Smooth muscle cell of the brain vasculature (primary cell): Measurements from ENCODE around the gene SAP30BP.

Experiments used
- DNase-seq: peaks from one replicate; pipeline ENCODE4 v3.0.0-alpha.2; 2012; ENCODE audit warnings: low read depth, low spot score

SAP30BP gene

DNA sequence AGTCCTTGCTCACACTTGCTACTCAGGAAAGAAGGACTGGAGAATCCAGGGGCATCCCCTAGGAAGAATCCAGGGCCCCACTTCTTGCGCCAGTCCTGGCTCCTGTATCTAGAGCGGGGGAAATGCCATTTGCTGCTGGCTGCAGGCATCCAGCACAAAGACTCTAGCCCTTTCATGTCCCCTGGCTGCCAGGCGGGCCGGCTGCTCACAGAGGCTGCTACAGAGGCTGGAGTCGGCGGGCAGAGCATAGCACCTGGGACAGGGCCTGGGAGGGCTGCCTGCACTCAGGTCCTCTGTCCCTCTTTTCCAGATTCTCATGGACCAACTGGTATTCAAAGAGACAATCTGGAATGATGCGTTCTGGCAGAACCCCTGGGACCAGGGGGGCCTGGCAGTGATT lies 20.1 kb upstream of the SAP30BP start:
- DNase-seq: no peak

DNA sequence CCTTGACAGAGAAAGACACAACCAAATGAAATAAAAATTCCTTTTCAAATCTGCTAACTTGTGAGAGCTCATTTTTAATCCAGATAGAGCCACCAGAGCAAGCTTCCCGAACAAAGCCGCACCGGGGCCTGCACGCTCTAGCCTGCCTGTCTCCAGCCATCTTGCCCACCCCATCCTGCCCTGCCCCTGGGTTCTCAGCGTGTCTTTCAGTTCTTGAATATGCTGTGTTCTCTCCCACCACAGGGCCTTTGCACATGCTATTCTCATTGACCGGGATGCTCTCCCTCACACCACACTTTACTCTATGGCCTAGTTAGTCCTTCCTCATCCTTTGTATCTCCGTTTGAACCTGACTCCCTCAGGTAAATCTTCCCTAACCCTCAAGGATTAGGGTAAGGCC lies 19.2 kb upstream of the SAP30BP start:
- DNase-seq: no peak

DNA sequence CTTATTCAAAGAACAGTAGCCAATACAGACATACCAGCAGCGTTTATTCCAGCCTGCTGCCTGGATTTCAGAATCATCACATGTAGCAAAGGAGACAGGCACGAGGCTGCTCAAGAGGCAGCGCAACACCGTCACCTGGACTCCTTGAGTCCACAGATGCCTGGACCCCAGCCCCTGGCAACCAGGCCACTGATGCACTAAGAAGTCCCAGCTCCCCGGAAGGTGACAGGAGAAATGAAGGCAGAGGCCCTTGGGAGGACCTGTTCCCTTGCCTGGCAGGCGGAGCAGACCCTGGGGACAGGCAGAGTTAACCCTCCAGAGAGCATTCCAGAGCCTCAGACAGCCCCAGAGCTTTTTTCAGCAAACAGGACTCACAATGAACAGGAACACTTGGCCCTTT lies 17.5 kb upstream of the SAP30BP start:
- no peak for DNase-seq

DNA sequence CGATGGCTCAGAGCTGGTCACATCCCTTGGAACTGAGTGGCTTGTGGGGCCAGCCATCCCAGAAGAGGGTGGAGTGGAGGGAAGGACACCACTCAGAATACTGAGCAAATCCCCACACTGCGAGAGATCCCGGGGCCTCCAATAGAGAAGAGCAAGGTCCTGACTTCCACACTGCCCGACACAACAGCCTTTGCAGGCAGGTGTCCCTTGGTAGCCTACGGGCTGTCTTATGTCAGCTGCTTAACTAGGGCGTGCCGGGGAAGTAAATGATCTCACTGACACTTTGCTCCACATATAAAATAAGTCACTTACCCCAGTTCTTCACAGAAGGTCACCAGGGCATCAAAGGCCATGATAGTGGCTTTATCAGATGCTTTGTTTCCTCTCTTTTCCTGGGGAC lies 16.3 kb upstream of the SAP30BP start:
- no peak for DNase-seq

DNA sequence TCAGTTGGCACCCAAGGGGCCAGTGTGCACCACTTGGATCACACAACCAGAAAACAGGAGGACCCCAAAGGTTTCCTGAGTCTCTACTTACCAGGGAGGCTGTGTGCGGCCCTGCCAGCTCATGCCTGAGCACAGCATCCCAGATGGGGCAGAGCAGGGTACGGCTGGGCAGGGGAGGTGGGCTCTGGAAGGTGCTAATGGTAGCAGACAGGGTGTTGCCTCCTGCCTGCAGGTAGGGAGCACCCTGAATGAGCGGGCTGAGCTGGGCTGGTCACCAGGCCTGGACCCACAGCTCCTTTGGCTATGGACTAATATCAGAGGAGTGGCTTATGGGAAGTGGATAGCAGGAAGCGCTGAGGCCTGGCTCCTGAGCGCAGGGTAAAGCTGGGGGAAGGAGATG lies 14.8 kb upstream of the SAP30BP start:
- DNase-seq: no peak

DNA sequence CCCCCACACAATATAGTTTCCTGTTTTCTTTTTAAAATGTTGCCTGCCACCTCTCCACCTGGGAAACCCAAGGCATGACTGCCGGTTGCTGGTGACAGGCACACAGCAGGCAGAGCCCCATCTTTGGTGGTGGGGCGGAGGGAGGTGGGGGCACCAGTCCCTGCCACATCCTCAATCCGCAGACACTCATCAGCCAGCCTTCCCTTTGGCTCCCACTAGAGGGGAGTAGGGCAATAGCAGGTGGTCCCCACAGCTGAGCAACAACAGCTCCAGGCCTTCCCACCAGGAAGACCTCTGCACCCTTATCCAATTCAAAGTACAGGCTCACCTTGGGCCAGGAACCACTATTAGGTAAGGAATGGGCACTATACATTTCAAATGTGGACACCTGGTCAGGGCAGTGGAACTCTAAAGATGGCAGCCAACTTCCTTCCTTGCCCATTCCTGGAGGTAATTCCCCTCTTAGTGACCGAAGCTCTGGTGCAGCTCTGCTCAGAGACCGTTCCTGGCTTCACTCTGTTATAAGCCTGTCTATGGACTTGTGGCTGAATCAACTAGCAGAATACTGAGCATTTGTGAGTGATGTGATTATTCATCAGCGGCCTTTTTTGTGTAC lies 14.1 kb upstream of the SAP30BP start:
- DNase-seq: no peak

DNA sequence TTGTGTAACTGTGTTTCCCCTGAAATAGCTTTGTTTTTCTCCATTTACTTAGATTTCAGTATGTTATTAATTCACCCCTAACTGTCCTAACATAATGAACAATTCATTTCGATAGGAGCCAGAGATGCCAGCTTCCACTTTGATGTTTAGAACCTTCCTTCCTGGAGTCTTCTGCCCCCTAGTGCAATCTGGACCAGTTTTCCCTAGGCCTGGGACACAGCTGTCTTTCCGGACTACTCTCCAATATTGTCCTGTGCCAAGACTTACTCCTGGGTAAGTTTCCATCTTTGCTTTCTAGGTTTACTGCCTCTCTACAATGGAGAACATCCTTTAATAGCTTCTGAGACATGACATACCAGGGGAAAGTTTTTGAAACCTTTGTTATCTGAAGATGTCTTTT lies 13.0 kb upstream of the SAP30BP start:
- no peak for DNase-seq

DNA sequence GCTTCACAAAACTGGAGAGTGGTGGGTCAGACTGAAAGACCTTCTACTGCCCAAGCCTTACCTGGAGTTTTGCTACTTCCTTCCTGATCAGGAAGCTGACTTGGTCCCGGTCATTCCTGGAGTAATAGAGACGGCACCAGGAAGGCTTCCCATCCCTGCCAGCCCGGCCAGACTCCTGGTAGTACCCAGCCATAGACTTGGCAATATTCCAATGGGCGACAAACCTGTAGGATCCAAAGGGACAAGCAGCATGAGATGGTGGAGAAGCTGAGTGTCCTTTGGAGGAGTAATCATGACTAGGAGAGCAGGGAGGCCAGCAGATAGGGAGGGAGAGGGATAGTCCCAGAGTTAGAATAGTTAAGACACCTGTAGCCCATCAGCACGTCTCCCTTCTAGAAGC lies 8.9 kb upstream of the SAP30BP start:
- DNase-seq: no peak

DNA sequence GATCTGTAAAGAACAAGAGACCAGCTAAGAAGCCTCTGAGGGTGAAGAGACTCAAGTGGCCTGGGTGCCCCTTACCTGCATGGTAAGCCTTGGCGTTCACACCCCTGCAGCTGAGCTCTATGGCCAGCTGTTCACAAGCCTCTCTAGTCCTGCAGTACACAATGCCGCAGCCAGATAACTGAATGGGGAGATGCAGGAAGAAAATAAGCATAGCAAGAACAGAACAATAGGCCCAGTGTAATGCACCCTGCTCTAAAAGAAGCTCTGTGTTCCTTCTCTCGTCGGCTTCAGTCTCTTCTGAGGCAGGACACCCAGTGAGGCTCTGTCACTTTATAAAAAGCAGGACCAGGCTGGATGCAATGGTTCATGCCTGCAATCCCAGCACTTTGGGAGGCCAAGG lies 5.6 kb upstream of the SAP30BP start:
- DNase-seq: no peak

DNA sequence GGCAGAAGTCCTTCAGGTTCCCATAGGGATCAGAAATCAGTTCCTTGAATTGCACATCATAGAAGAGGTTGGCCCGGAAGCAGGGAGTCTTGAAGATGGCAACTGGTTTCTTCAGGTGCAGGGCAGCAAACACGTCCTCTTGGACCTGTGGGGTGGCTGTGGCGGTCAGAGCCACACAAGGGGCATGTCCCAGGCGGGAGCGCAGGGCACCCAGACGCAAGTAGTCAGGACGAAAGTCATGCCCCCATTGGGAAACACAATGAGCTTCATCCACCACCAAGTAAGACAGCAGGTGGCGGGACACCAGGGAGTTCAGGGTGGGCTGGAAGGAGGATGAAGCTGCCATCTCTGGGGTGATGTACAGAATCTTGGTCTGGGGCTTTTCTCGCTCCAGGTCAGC lies 4.6 kb upstream of the SAP30BP start:
- no peak for DNase-seq

DNA sequence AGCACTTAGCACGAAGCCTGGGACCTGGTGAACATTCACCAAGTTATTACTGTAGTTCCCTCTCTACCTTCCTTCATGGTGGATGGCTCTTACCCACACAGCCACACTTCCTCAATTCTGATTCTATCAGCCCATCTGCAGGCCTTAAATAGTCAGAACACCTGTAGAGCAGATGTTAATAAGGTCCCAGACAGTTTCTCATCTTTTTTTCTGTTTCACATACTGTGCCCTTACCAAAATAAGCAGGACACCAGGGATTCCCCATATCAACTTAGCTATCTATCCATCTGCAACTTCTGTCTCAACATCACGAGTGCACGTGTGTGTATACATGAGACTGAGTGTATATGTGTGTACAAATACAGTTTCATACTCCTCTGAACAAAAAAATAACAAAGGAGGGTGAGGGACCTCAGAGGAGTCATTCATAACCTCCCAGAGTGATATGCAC lies 3.0 kb upstream of the SAP30BP start:
- DNase-seq: no peak

DNA sequence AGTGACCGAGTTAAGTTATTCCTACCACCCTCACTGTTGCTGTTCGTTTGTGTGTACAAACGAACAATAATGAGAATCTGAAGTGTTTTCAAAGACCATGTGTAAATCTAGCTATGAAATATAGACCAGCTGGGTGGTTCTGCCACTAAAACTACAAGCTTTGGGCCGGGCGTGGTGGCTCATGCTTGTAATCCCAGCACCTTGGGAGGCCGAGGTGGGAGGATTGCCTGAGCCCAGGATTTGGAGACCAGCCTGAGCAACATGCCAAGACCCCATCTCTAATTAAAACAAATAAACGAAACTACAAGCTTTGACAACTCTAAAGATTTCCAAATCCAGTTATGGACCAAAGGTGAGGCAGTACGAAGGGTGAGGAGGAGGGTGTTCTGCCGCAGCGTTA lies 1.2 kb upstream of the SAP30BP start:
- DNase-seq: no peak

DNA sequence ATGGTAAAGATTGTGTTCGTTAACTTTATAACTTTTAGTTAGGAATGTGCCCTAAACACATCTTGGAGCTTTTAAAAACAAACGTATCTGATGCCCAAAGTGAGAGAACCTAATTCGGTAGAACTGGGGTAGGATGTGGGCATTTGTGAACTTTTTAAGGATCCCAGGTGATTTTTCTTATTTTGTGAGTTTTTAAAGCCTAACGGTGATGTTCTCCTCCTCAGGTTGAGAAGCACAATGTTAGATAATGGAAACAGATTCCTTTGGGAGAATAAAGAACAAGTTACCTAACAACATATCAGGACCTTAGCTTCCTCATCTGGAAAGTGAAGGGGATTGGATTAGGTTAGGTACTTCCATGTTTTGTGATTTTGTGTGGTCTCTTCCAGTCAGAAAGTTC lies 687 bp downstream of the SAP30BP start:
- DNase-seq: no peak

DNA sequence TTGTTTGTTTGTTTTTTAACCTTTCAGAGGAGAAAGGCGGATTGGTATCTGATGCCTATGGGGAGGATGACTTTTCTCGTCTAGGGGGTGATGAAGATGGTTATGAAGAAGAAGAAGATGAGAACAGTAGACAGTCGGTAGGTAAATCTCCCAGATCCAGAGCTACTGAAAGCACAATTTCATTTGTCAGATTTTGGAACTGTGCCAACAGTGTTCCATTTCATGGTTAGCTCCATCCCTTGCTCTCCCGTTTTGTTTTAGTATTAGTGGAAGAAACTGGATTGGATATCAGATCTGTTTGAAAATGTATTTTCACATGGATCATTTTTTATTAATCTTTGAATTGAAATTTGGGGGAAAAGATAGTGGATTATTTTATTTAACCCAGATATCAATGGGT lies 1.4 kb downstream of the SAP30BP start:
- DNase-seq: no peak

DNA sequence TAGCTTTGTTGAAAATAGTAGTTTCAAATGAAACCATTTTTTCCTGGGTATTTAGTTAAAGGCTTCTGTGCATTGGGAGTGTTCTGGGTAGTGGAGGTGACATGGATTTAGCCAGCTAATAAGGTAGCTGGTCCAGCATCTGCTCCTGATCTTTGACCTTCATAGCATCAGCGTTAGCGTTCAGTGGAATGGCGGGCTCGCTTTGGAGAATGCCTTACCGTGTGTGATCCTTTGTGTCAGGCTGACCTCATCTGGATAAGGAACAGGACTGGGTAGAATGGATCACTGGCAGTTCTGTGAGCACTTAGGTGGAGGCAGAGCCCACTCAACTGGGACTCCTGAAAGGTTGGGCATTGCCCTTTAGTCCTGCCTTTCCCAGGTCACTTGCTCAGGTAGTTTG lies 3.7 kb downstream of the SAP30BP start:
- DNase-seq: no peak

DNA sequence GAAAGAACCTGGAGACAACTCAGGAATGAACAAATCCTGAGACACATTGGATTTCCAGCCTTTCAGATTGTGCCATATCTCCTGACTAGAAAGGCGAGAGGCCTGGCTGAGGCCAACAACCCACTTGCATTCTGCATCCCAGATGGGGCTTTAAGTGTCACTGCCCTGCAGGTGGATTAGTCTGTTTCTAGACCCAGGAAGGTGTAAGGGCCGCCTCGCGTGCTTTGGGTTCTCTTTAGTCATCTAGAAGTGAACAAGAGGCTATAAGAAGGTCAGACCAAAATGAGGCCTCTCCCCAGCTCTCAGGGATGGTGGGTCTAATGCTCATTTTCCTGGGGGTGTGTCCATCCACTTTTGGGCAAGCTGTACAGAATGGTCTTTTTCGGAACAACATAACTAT lies 4.9 kb downstream of the SAP30BP start:
- DNase-seq: no peak

DNA sequence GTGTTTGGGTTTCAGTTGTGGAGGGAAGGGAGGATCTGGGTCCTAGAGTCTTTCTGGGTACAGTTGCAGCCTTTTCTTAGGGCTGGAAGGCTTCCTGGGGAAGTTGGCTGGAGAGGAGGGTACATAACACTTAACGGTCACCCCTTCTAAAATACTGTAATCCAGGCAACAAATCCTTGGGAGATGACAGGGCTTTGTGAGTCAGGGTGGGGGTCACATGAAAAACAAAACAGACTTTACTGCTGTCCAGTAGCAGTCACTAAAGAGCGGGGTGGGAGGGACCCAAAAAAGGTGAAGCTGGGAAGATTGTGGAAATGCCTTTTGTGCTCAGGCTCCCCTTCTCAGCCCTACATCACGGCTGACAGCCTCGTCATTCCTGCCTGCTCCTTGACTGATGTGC lies 6.3 kb downstream of the SAP30BP start:
- no peak for DNase-seq

DNA sequence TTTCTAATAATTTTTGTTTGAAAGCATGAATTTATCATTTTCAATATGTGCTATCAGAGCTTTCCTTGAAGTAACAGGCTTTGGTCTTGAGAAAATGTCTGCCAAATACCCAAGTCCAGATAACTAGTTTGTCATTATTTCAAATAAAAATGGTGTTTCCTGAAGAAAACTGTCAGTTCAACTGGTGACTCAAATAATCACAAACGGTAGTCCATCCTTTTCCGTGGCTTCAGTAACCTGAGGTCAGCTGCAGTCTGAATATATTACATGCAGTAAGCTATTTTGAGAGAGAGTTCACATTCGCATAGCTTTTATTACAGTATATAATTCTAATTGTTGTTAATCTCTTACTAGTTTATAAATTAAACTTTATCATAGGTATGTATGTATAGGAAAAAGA lies 9.3 kb downstream of the SAP30BP start:
- no peak for DNase-seq

DNA sequence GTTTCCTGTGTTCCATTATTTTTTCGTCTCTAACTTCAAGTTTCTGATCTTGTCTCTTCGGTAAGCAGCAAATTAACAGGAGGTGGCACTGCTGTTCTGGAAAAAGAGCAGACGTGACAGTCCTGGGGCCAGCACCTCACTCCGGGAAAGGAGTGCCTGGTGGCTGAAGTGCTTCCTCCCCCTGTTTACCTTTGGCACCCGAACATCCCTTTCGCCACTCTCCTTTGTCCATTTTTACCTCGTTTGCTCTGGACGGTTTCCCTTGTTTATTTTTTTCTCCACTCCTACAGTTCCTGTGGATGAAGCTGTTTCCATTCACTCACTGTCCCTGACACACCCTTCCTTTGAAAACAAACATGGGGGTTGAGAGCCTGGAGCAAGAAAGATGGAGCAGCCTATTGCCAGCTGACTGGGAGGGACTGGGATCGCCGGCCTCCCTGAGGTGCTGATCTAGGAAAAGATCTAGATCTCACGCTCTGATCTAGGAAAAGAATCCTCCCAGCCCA lies 12.6 kb downstream of the SAP30BP start:
- no peak for DNase-seq

DNA sequence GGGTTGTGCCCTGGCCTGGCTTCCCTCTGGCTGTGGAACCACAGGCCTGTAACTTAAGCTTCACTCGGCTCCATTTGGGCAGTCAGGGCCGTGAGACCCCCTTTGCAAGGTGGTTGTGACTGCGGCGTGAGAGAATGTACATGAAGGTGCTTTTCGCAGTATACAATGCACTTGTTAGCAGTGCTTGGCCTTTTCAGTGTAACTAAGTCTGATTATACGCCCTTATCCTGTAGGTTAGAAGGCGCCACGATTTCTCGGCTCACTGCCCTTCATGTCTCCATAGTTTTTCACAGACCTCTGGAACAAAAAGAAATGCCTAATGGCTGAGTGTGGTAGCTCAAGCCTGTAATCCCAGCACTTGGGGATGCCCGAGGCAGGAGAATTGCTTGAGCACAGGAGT lies 13.3 kb downstream of the SAP30BP start:
- DNase-seq: no peak

DNA sequence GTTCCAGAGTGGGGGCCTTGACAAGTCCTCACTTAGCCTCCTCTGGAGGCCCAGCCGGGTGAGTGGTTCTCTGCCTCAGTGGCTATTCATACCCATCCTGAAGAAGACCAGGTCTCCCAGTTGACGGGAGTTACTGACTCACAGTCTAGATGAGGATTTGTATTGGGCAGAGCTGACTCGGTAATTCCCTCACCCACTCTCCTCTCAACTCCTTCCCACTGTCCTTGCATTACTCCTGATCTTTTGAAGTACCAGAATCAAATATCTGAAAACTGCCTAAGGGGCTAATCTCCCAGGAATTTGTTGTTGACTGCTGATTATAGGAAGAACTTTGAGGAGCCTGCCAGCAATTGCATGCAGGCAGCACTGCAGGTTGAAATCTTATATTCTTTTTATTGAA lies 14.2 kb downstream of the SAP30BP start:
- no peak for DNase-seq

DNA sequence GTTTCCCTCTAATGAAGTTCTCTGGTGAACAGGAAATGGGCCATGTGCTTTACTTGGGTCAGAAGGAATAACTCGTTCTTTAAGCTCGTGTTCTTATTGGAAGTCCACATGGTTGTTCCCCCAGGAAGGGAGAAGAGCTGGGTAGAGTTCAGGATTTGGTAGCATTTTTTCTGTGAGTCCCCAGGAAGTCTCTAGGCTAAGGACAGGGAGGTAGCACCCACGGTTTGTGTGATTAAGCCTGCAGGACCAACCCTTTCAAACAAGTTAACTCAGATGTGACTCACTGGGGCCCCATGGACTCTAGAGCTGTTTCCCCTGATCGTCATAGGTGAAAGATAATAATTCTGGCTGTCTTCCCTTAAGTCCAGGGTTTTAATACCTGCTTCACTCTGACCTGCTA lies 16.4 kb downstream of the SAP30BP start:
- no peak for DNase-seq

DNA sequence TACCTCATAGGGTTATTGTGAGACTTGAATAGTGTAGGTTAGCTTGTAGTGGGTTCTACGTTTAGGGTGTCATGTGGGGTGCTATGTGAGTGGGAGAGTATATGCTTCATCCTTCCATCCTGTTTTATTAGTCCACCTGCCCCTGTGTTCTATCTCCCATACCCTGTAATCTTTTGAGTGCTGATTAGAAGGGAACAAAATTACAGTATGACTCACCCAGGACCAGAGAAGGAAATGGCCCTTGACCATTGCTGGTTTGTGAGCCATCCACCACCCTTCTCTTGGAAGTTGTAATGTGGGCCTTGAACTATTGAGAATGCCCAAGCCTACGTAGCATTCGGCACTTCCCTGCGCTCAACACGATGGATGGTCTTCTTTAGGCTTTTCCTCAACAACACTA lies 17.1 kb downstream of the SAP30BP start:
- DNase-seq: no peak

DNA sequence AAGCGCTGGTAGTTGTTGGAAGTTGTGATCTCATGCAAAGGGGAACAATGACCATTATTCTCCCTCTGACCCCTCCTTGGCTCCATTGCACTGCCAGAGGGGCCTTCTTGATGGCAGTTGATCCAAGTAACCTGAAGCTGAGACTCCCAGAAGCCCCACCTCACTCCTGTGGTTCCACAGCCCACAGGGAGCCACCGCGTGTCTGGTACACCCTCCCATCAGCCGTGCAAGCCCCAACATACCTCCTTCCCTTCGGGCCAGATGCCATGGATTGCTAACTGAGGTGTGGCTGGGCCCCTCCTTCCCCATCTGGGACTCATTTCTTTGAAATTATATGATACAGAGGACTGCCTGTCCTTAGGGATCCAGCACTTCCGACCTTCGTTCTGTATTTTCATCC lies 17.8 kb downstream of the SAP30BP start:
- DNase-seq: no peak
